Measurements from ENCODE around the gene SYT12.
A peak's percentile ranks its signal among the peaks of the same experiment; 100 is the strongest.
"Not testable (repeated sequence)": the region's sequence is repeated elsewhere in the genome, so short reads cannot be mapped to it uniquely, and the experiment has no call there.

SYT12 gene

GRCh38 chr11:66999555-66999954, 23.4 kb upstream of the SYT12 start:
- DNase-seq (ENCODE audit: low read depth) = no peak

DNA sequence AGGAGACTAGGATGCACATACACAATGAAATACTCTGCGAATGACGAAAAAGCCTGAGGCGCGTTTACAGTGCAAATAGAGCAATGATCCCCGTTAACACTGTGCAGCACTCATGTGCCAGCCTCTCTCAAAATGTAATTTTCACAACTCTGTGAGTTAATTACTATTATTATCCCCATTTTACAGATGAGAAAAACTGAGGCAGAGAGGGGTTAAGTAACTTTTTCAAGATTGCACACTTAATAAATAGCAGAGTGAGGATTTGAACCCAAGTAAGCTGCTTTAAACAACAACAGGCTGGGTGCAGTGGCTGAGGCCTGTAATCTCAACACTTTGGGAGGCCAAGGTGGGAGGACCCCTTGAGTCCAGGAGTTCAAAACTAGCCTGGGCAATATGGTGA, 21.6 kb upstream of the SYT12 start:
- no peak for DNase-seq (ENCODE audit: low read depth)

DNA sequence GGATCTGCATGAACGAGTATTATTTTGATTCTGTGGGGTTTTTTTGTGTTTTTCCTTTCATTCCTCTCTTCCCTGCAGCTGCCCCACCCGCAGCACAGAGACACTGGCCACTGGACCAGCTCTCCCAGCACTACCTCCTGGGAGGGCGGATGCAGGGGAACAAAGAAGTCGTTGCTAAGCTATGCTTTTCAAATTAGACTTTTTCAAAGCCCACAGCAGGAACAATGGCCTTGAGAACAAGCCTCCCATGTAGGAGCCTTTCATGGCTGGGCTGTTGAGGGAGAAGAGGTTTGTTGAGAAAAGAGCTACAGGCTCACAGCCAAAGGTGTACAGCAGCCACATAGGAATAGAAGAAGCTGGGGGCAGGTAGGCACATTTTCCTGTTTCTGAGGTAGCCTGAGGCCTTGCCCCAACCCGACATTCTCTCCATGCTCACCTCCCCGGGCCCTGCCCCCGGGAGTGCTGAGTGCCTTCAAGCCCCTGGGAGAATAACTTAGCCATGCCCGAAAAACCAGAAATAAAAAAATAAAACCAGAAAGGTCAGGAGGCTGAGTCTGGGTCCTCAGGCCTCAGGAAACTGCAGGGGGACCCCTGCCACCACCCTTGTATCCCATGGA, 20.5 kb upstream of the SYT12 start:
- DNase-seq (ENCODE audit: low read depth) = no peak

DNA sequence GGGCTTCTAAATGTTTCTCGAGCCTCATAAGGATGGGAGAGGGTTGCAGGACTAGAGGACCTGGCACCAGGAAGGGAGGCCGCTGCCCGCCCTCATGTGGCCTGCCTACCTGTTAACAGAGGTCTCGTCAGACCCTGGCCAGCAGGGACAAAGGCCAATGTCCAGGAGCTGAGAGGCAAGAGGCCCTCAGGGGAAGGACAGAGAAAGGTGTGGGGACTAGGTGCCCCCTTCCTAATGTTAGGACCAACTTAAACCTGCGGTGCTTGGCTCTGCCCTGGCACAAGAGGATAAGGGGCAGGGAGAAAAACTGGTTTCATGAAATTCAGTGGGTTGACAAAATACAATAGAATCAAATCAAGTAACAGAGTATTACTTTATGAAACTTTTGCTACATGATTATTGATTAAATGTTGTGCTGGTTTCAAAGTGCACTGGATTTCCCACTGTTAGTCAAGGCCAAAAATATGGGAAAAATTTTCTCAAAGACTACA, 20.0 kb upstream of the SYT12 start:
- DNase-seq (ENCODE audit: low read depth) = no peak

- DNase-seq (ENCODE audit: low read depth) = not testable (repeated sequence)
Measured at GRCh38 chr11:67005200-67005599, 17.7 kb upstream of the SYT12 start.

GRCh38 chr11:67006029-67006884, 16.7 kb upstream of the SYT12 start:
- no peak for DNase-seq (ENCODE audit: low read depth)

DNA sequence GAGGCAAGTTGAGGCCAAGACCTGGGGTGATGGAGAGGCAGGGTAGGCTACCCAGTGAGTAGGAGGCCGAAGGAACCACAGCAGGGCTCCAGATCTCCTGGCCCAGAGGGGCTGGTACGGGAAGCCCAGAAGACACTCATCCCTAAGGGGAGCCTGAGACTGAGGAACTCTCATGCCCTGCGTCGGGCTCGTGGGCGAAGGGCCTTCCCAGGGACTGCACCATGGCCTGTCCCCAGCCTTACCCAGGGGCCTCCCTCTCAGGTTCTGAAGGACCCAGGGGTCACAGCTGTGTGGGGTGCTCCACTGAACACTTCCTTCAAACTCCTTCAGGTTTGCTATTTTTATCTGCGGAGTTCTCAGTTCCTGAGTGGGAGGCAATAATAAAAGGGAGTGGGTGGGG, 15.8 kb upstream of the SYT12 start:
- DNase-seq (ENCODE audit: low read depth) = no peak

- no peak for DNase-seq (ENCODE audit: low read depth)
Measured at GRCh38 chr11:67010296-67010905, 12.5 kb upstream of the SYT12 start.

DNA sequence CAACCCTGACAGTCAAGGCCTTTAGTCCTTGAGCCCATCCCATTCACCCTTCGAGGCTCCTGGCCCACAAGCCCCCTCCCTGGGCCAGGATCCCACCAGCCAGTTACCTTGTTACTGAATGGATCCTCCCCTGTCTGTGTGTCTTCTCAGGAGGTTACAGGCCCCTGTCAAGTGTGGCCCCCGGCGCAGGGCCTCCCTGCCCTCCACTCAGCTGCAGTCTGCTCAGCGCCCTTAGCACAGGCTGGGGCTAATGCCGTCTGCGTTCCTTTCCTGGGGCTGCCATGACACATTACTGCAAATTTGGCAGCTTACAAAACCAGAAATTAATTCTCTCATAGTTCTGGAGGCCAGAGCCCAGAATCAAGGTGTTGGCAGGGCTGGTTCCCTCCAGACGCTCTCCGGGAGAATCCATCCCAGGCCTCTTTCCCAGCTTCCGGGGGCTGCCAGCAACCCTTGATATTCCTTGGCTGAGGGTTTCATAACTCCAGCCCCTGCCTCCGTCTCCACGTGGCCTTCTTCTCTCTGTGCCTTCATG, 9.4 kb upstream of the SYT12 start:
- DNase-seq (ENCODE audit: low read depth) = no peak

GRCh38 chr11:67014343-67014742, 8.6 kb upstream of the SYT12 start:
- no peak for DNase-seq (ENCODE audit: low read depth)

DNA sequence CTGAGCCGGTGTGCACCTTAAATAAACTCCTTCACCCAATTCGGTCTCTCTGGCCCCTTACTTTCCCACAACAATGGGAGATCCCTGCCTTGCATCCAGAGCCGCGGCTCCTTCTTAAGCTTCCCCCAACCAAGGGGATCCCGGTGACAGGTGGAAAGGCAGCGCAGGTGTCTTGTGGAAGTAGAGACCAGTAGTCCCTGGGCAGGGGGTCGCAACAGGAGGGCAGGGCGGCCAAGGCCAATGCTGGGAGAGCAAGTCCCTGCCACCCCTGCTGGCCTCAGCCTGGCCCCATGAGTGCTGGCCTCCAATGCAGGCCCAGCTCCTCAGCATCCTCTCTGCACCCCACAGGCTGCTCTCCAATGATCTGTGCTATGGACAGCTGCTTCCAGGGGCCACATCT, 7.9 kb upstream of the SYT12 start:
- DNase-seq (ENCODE audit: low read depth) = no peak

DNA sequence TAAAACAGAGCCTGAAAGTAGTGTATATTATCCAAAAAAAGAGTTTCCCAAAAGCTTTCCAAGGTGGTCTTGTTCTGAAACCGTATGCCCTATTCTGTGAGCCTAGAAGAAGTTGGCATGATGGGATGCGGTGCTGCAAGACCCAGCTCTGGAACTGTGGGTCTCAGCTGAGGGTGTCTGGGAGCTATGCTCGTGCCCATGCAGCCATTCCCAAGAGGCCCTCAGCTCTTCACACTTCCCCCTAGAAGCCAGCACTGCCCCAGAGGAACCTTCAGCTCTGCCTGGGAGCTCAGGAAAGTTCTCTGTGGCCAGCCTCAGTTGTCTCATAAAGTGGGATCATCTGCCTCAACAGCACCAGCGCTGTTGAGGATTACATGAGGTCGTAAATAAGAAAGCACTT, 6.4 kb upstream of the SYT12 start:
- no peak for DNase-seq (ENCODE audit: low read depth)

DNA sequence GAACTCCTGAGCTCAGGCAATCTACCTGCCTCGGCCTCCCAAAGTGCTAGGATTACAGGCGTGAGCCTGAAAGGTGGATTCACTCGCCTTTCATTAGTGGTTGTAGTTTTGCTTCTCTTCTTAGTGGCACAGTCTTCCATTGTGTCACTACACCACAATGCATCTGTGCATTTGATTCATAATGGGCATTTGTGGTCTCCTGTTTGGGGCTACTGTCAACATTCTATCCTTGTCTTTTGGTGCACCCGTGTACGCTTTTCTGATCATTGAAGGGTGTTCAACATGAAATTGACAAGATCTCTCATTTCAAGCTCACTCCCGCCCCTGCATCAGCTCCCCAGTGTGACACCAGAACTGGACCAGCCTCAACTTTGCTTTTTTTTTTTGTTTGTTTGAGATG, 2.0 kb upstream of the SYT12 start:
- no peak for DNase-seq (ENCODE audit: low read depth)

- peak; percentile 27 for DNase-seq (ENCODE audit: low read depth)
Measured at GRCh38 chr11:67022341-67022933, 497 bp upstream of the SYT12 start.

DNA sequence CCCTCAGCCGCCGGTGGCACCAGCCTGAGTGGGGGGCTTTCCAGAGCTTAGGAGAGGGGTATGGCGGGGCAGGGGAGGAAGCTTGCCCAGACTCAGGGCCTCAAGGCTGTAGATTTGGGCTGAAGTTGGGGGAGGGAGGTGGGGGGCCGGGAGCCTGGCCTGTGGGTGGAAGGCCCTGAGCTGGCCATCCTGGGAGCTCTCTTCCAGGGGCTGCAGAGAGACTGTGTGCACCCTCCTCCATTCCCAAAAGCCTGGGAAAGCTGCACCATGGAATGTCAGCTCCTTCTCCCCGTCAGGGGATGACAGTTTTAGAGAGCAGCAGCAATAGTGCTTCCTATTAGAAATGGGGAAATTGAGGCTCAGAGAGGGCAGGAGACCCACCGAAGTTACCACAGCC, 1.0 kb downstream of the SYT12 start:
- no peak for DNase-seq (ENCODE audit: low read depth)

- no peak for DNase-seq (ENCODE audit: low read depth)
Measured at GRCh38 chr11:67024410-67024809, 1.5 kb downstream of the SYT12 start.

DNA sequence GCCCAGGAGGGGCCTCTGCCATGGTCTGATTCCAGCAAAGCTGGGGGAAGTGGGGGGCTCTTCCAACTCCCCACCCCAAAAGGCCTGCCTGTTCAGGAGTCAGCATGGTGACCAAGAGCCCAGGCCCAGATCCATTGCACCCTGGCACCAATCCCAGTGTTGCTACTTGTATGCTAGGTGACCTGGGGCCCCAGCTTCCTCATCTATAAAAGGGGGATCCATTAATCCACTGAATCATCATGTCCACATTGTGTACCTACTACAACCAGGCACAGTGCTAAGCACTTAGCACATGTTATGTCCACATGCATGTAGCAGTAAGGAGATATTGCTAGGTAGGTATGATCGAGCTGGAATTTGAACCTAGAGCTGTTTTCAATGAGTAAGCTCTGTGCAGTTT, 2.0 kb downstream of the SYT12 start:
- DNase-seq (ENCODE audit: low read depth) = no peak

DNA sequence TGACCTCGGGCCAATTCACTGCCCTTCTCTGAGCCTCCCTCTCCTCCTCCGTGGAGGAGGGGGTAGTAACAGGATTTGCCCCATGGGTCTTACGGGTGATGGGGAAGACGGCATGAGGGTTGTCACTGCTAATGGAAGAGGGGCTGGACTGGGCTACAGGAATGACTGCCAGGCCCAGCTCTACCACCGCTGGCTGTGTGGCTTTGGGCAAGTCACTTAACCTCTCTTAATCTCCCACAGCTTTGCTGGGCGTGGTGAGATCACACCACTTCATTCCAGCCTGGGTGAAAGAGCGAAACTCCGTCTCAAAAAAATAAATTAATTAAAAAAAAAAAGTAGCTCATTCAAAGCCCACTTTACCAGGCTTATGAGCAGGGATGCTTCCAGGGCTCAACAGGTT, 2.8 kb downstream of the SYT12 start:
- no peak for DNase-seq (ENCODE audit: low read depth)

- no peak for DNase-seq (ENCODE audit: low read depth)
Measured at GRCh38 chr11:67026941-67027340, 4.0 kb downstream of the SYT12 start.

DNA sequence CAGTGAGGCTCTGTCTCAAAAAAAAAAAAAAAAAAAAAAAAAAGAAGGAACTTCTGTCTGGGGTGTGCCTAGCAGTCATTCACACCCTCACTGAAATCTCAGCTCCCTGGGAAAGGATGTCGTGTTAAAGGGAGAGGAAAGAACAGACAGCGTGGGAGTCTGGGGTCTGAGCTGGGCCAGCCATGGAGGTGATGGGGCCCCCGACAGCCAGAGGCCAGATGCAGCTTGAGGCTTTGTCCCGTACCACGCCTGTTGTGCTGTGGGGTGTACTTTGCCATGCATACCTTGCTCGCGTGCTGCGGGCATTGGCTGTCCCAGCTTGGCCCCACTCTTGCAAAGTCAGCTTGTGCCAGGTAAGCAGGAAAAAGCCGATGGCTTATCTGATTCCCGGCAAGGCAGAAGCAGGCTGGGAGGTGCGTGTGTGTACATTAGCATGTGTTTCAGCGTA, 4.6 kb downstream of the SYT12 start:
- no peak for DNase-seq (ENCODE audit: low read depth)

- DNase-seq (ENCODE audit: low read depth) = no peak
Measured at GRCh38 chr11:67027943-67028542, 5.1 kb downstream of the SYT12 start.

DNA sequence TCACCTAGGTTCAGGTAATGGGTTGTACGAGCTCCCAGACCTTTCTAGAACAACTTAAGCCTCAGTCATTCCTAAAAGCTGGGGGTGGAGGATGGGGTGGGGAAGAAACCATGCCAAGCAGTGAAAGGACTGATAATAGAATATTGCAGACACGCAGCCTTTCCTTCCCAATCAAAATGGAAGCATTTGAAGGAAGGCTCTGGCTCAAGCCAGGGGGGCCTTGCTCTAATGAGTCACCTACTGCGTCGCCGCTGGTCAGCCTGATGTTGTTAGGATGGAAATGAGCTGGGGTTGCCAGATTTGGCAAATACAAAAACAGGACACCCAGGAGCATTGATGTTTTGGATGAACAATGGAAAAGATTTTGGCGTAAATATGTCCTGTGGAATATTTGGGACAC, 6.2 kb downstream of the SYT12 start:
- DNase-seq (ENCODE audit: low read depth) = no peak
